ENCODE results near the gene GLG1.

Gene GLG1

DNA sequence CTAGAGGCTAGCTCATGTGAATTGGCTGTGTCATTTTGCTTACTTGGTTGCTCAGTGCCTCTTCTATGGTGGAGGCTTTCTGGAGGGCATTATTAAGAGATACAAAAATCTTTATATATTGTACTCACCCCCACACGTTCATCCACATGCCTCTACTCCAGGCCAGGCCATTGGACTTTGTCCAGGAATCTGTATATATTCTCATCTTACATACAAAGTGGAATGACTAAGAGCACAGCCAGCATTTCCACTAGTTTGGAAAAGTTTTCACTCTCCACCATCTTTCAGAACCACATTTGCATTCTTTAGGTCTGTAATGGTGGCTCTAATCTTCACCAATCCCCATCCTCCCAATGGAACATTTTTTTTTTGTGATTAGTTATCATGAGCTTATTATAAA, 4.8 kb upstream of the GLG1 start:
- DNase-seq: no peak

DNA sequence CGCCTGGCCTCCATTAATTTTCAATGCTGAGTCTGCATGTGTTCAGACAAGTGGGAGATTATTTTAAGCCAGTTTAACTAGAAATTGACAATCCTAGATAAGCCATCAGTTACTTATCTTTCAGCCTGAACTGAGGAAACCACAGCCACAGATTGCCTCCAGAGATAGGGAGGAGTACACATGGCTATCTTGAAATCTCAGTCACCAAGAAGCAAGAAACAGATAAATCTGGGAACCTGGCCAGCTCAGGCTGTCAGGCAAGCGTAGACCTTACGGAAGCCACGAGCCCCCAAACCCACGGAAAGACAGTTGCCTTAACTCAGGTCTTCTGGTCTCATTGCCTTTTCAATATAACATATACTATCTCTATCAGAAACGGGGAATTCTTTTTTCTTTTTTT, 2.0 kb upstream of the GLG1 start:
- no peak for DNase-seq

DNA sequence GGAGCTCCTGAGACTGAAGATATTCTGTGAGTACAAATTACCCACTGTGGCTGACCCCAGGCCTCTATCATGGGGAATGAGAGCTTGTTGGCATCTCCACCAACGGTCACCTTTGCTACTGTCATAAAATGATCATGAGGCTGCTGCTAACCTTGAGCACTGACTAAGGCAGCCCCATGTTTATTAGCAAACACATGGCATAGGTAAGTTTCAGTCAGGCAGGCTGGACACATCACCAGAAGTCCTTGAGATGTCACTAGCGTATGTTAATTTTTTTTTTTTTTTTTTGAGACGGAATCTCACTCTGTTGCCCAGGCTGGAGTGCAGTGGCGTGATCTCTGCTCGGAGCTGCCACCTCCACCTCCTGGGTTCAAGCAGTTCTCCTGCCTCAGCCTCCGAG, 1.5 kb upstream of the GLG1 start:
- DNase-seq: no peak

DNA sequence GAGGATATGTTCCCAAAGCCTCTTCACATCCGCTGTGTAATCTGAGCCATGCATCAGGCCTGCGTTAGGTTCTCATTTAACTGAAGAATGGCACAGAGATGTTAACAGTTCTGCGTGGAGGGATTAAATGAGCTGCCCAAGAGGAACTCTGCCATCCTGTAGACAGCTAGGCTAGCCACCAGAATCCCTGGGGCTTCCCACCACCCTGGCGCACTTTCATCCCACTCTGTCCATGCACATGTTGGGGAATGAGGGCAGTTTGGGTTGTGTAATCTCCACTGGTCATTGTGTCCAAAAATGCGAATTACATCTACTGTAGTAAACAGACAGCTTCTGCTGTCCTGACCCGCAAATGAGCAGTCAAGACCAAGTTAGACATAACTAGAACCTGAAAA, 1.0 kb upstream of the GLG1 start:
- peak in 2 of 58 donors; percentile 0 to 3 for DNase-seq

DNA sequence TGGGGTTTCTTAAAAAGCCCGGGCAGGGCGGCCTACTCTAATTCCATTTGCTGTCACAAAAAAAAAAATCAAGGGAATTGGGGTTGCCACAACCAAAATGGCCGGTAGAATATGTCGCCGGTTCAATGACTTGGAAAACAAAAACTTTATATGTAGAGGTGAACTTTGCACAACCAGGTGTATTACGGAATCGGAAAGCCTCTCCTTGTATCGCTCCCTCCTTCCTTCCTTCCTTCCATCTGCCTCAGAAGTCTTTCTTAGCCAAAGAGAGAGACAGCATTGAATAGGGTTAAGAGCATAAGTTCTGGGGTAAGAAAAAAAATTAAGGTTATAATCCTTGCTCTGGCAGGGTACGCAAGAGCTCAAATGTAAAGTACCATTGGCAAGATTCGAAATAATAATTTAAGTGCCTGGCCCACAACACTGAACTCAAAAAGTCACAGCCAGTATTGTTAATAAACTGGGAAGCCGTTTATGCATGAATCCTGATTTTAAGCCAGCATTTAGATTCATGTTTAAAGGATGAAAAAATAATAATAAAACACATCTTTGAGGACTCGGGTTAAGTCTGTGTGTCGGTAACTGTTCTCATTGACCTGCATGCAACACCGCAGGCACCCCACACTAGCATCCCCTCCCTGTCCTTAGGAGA, 522 bp upstream of the GLG1 start:
- DNase-seq: no peak

DNA sequence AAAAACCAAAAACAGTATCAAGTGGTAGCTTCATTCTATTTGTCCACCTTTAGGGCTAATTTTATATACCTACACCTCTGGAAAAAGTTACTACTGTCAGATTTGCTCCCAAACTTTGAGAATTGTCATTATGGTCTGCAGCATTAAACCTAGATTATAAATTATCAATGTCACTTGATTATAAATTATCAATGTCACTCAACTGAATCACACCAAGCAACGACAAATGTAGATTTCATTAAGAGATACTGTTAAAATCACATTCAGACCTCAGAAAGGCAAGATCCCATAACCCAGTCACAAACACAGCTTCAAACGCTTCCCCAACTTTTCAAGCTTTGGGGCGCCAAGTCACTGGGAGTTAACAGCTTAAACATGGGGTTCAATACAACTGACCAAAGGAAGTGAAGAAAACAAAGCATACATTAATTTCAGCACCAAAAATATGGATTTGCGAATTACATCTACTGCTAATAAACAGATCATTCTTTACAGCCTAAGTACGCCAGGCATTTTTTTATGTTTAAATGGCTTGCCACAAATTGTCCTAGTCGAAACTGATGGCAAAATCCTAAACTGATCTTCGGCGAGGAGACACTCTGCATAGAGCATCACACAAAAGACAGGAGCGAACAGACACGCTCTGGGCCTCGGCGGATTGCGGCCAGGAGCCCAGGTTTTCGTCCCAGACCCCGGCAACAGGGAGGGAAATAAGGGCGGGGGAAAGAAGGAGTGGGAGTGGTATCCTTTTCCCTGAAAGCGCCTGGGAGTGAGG, 981 bp downstream of the GLG1 start:
- DNase-seq: peak in 5 of 58 donors; percentile 15 to 58 (median 33)

DNA sequence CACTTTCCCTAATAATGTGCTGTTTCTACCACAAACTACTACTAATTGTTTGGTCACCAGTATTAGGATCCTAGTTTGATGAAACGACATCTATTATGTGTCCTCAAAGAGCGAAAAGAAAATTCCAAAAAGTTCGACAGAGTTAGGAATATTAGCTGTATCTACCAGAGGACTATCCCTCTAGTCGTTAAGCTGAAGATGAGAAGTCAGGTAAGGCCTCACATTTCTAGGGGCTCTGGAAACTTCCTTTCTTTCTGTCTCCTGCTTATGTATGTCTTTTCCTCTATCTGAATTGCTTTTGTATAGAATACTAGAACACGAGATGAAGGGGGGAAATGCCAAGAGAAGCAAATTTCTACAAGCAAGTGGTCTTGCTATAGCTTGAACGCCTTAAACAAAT, 1.6 kb downstream of the GLG1 start:
- no peak for DNase-seq

DNA sequence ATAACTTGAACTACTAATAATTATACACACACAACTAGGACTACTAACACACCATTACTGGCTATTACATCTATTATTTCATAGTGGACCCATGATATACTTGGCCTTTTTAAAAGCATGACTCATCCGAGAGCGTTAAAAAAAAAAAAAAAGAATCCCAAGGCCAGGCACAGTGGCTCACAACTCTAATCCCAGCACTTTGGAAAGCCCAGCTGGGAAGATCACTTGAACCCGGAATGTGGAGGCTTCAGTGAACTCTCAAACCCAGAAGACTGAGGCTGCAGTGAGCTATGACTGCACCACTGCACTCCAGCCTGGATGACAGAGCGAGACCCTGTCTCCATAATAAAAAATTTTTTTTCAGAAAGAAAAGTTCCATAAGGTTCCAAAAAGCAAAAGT, 3.1 kb downstream of the GLG1 start:
- DNase-seq: no peak

DNA sequence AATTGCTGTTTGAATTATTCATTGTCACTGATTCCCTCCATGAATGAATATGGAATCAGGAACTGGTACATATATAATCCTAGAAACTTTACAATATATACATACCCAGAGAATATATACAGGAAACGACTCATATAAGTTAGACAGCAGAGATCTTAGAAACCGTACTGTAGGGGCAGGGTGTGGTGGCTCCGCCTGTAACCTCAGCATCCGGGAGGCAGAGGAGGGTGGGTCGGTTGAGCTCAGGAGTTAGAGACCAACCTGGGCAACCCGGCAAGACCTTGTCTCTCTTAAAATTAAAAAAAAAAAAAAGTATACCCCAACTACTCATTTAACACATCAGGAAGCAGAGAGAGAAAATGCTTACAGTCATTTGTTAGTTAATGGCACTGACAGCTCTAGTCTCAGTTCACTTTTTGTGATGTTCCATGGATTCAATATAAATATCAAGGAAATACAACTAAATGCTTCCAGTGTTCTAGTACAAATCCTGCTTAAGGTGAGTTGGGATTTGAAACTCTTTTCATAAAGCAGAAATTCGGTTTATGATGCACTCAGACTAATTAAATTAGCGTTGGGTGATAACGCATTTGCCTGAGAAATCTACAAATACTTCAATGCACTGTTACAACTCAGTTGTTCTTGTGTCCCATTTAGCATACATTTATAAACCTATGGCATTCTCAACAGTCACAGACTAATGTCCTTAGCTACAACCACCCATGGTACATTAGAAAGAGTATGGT, 5.6 kb downstream of the GLG1 start:
- no peak for DNase-seq

DNA sequence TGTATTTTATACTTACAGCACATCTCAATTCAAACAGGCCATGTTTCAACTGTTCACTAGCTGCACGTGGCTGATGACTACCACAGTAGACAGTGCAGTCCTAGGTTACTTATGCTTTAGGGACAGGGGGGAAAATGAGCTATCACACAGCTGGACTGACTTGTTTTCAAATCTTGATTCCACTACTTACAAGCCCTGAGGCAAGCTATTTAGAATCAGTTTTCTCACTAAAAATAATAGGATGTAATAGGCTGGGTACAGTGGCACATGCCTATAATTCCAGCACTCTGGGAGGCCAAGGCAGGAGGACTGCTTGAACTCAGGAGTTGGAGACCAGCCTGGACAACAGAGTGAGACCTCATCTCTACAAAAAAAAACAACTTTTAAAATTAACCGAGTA, 10.3 kb downstream of the GLG1 start:
- no peak for DNase-seq

DNA sequence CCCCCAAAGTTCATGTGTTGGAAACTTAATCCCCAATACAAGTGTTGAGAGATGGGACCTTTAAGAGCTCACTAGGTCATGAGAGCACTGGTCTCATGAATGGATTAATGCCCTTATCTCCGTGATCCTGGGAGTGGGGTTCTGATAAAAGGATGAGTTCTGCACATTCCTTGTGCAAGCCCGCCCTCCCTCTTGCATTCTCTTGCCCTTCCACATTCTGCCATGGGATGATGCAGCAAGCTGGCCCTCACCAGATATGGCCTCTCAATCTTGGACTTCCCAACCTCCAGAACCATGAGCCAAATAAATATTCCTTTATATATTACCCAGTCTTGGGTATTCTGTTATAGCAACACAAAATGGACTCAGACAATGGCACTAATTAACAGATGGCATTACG, 14.1 kb downstream of the GLG1 start:
- no peak for DNase-seq

DNA sequence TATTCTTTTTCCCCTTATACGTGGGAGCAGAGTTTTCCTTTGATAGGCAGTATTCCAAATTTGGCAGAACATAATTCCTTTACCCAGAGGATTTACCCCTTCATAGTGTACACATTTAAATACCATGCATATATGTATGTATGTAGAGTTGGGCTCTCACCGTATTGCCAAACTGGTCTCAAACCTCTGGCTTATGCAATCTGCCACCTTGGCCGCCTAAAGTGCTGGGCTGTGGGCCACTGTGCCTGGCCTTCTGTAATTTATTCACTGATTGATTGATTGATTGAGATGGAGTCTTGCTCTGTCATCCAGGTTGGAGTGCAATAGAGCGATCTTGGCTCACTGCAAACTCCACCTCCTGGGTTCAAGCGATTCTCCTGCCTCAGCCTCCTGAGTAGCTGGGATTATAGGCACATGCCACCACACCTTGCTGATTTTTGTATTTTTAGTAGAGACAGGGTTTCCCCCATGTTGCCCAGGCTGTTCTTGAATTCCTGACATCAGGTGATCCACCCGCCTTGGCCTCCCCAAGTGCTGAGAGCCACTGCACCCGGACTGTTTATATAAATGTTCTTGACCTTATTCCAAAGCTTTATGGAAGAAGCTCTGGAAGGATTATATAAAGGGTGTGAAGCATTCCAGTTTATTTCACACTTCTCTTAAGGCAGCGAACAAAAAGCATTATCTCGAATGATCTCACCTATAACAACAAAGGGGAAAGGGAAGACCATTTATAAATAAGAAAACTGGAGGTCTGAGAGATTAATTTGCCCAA, 14.9 kb downstream of the GLG1 start:
- no peak for DNase-seq

DNA sequence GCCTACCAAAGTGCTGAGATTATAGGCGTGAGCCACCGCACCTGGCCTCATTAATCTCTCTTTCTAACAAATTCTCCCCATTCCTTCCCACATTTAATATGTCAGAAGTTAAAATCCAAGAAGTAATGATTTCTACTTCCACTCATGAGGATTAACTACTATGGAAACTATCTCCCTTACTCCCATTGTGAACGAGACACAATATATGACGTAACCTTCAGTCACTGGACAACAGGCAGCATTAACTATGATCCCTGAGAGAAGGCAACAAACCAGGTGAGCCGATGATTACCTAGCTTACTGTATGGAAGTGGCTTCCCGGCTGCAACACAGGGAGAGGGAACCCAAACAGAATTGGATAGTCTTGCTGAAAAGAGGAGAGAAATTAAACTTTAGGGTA, 20.0 kb downstream of the GLG1 start:
- DNase-seq: no peak

DNA sequence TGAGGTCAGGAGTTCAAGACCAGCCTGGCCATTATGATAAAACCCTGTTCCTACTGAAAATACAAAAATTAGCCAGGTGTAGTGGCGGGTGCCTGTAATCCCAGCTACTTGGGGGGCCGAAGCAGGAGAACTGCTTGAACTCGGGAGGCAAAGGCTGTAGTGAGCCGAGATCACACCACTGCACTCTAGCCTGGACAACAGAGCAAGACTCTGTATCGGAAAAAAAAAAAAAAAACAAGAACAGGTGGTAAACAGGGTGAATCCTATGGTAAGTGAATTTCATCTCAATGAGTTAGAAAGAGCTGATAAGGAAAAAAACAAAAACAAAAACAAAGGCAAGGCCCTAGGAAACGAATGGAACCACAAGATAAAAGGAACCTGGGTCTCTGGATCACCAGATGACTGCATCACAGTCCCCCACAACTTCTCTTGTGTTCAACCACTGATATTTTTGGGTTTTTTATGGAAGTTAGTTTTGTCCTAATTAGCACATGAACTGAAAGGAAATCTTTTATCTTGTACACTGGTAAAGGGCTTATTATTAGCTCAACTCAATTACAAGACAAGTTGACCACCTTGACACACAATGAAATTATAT, 21.0 kb downstream of the GLG1 start:
- DNase-seq: no peak

DNA sequence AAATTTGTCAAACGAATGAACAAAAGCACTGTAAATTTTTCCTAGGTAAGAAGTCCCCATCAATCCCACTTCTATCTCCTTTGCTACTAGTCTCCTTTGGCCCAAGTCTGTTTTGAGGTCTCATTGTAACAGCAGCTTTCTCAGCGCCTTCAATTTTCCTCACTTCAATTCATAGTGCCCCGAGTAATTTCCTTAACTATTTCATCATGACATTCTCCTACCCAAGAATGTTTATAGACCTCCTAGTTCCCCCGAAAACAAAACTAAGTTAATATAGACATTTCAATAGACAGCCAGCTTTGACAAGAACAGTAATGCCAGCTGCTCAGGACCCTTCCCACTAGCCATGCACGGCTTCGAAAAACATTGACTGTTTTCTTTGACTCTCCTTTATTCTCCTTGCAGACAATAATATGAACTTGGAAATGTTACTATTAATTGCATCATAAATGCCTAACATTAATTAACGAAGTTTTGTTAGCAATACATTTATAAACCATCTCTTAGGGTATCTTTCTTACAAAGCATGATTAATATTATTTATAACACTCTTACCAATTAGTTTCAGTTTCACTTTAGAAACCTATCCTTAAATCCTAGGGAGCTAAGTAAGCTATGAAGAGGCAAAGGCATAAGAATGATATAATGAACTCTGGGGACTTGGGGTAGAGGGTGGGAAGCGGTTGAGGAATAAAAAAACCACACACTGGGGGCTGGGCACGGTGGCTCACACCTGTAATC, 22.8 kb downstream of the GLG1 start:
- DNase-seq: no peak

DNA sequence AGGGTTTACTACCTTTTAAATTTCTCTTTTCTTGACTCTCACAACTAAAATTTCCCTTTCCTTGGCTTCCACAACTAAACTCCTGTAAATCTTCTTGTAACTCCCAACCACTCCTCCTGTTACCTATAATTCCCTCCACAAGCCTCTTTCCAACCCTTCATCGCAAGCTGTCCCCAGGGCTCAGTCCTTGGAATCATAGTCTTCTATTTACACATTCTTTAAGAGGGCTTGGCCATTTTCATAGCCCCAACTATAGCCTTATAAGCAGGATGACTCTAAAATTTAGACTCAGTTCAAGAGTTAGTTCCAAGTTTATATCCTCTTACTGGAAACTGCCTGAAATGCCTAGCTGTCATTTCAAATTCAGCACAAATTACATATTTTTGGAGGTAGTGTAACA, 23.9 kb downstream of the GLG1 start:
- no peak for DNase-seq

DNA sequence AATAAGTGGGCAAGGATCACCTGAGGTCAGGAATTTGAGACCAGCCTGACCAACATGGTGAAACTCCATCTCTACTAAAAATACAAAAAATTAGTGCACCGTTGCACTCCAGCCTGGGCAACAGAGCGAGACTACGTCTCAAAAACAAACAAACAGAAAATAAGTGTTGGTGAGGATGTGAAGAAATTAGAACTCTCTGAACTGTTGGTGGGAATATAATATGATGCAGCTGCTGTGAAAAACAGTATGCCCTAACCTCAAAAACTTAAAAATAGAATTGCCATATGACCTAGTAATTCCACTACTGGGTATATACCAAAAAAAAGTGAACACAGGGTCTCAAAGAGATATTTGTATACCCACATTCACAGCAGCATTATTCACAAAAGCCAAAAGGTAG, 26.1 kb downstream of the GLG1 start:
- DNase-seq: no peak

DNA sequence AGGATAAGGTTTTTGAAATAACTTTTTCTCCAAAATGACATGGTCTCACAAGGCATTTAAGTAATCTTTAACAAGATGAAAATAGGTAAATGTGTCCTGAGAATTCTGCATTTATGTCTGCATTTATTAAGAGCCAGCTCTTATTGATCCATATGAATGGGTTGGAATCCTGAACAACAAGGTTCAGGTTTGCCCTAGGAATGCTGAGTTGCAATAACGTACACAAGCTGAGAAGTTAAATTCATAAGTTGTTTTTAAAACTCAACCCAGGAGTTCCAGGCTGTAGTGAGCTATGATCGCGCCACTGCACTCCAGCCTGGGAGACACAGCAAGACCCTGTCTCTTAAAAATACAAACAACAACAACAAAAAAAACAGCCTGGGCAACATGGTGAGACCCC, 28.1 kb downstream of the GLG1 start:
- DNase-seq: no peak

DNA sequence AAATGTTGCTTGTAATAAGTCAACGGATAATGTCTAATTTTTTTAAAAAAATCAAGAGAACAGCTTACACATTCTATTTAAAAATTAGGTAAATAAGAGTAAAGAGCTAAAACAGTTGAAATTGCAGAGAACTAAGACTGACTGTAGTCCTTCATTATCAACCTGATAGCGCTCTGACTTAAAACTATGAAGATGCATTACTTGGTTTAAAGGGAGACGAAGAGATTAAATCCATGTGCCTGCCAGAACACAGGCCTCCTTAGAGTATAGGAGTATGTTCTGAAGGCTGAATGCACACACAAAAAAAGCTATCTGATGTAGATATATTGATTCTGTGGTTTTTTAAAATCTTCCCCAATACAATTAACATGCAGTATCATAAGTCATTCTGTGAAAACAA, 28.5 kb downstream of the GLG1 start:
- DNase-seq: no peak

DNA sequence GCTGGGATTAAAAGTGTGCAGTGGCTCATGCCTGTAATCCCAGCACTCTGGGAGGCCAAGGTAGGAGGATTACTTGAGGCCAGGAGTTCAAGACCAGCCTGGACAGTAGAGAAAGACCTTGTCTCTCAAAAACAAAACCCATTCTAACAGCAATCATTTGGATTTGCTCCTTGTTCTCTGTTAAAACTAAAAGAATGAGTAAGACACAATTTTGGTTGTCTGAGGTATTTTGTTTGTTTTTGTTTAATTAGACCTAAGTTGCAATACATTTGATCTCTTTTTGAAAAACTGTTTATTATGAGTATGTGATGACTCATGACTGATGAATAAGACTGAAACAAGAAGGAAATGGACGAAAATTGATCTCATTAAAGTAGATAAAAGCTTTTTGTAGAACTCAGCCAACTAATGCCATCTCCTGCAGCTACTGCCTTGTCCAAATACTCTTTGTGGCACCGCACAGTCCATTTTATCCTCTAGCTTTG, 29.0 kb downstream of the GLG1 start:
- DNase-seq: no peak

Measured in anterior cingulate cortex (tissue), 58 donors.